Stomach (tissue), 9 donors: ENCODE data around the gene ADD1. TPM values are rescaled to one million over a fixed set of nuclear protein-coding genes. Genes with fewer than 3 reads are reported as not detected.

Experiments
- DNase-seq, 2 donors: peaks; one replicate each; pipeline versions ENCODE4 v3.0.0 to v3.0.0-alpha.2; 2013 to 2019
- H3K27ac ChIP-seq, 5 donors: fragments of 200-600 bp in 4 of 5; sonication (generic) in 4 of 5; one replicate each; pipeline ENCODE4 v1.5.1; 2013 to 2019; ENCODE audit warnings: mild to moderate bottlenecking in 1 of 5, moderate library complexity in 1 of 5
- H3K27me3 ChIP-seq, 3 donors: fragments of 200-600 bp; sonication (generic); one replicate each; pipeline ENCODE4 v1.5.1; 2017 to 2019; ENCODE audit warnings: mixed run types in 1 of 3
- H3K36me3 ChIP-seq, 4 donors: fragments of 200-600 bp; sonication (generic); 1 replicate in 3 of 4; 2 replicates in 1 of 4; pipeline ENCODE4 v1.5.1; 2016 to 2019
- H3K4me1 ChIP-seq, 4 donors: fragments of 200-600 bp; sonication (generic); one replicate each; pipeline ENCODE4 v1.5.1; 2016 to 2019
- H3K4me3 ChIP-seq, 4 donors: fragments of 200-600 bp; sonication (generic) in 3 of 4; one replicate each; pipeline ENCODE4 v1.5.1; 2016 to 2019; ENCODE audit warnings: mild to moderate bottlenecking in 1 of 4
- H3K9me3 ChIP-seq, 4 donors: fragments of 200-600 bp; sonication (generic); one replicate each; pipeline ENCODE4 v1.5.1; 2016 to 2019
- EP300 ChIP-seq: sonication (generic); formaldehyde crosslinking; IDR thresholded peaks from one replicate; pipeline ENCODE4 v1.6.1; 2017; ENCODE audit warnings: antibody characterized with exemption
- POLR2A ChIP-seq, 4 donors: fragments of 450-650 bp; IDR thresholded peaks; one replicate each; pipeline ENCODE4 v1.6.1; 2016; ENCODE audit warnings: antibody characterized with exemption in 4 of 4, control low read depth in 2 of 4, mild to moderate bottlenecking in 1 of 4, moderate library complexity in 1 of 4
- POLR2AphosphoS5 ChIP-seq, 3 donors: sonication (generic); formaldehyde crosslinking; IDR thresholded peaks; one replicate each; pipeline ENCODE4 v1.6.1; 2016; ENCODE audit warnings: antibody characterized with exemption in 3 of 3
- WGBS, 5 donors: extraction: QIAGEN DNeasy Blood & Tissue Kit in 3 of 5; methylation state at CpG; one replicate each; pipeline versions ENCODE4 v1.1.5 to v1.1.7; 2013 to 2018; 5-methylcytosine and 5-hydroxymethylcytosine counted together
- intact Hi-C: fragments of 100-400 bp; cut with DNase I; formaldehyde crosslinking; loops from one replicate; pipeline ENCODE4 v1.15.1; 2023; ENCODE audit warnings: low total_unique reads
- polyA plus RNA-seq, 3 donors: library from polyadenylated mRNA; stranded (reverse); fragments of 200-250 nt; gene quantifications; one replicate each; pipeline ENCODE4 v1.2.3, GENCODE V29; 2013
- total RNA-seq, 5 donors: library from RNA; depleted of rRNA; stranded (reverse); fragments of >200 nt; gene quantifications; one replicate each; pipeline versions ENCODE4 v1.1.0 to v1.2.3, GENCODE V29; 2014 to 2016
- TF ChIP-seq, protein P1 (sequence below), 7 experiments: fragments of 450-650 bp in 4 of 7; fragments of 200-600 bp in 3 of 7; sonication (generic) in 3 of 7; IDR thresholded peaks; one replicate each; pipeline ENCODE4 v1.5.1; 2016 to 2019; ENCODE audit warnings: antibody characterized with exemption in 7 of 7, control low read depth in 2 of 7, mild to moderate bottlenecking in 1 of 7
- donor health status: healthy with polysubstance abuse.
- donor health status: Bipolar disorder and iron deficiency.
- donor health status: healthy.

ADD1 gene
- total and polyA plus RNA-seq, 8 donors: 103 to 1,174 (median 207) TPM

- WGBS, 5 donors: 13 to 46% (median 28%) methylated on average over 10 to 21 of the region's 21 CpGs
- H3K4me3 ChIP-seq: peak overlapping the region; percentile 40 to 60 (median 44)
- H3K27me3 ChIP-seq: no peaks in the 10 kb centered on the region
- TF ChIP-seq POLR2AphosphoS5 (IDR thresholded peaks at IDR 0.05): peak; percentile 20 to 82 (median 54)
- TF ChIP-seq EP300: no peak
- peaks cover 37 to 95% (median 76%) of the 10 kb centered on the region in 4 donors for H3K4me1 ChIP-seq
- H3K27ac ChIP-seq: peak overlapping the region; percentile 79 to 91 (median 80)
- peak; percentile 82 to 84 for DNase-seq
- H3K9me3 ChIP-seq: no peaks in the 10 kb centered on the region
- H3K36me3 ChIP-seq: peaks cover 0 to 19% (median 10%) of the 10 kb centered on the region in 4 donors
- intact Hi-C loops: no loop called here
Observed at GRCh38 chr4:2811830-2812611, 31.6 kb upstream of the ADD1 start.

DNA sequence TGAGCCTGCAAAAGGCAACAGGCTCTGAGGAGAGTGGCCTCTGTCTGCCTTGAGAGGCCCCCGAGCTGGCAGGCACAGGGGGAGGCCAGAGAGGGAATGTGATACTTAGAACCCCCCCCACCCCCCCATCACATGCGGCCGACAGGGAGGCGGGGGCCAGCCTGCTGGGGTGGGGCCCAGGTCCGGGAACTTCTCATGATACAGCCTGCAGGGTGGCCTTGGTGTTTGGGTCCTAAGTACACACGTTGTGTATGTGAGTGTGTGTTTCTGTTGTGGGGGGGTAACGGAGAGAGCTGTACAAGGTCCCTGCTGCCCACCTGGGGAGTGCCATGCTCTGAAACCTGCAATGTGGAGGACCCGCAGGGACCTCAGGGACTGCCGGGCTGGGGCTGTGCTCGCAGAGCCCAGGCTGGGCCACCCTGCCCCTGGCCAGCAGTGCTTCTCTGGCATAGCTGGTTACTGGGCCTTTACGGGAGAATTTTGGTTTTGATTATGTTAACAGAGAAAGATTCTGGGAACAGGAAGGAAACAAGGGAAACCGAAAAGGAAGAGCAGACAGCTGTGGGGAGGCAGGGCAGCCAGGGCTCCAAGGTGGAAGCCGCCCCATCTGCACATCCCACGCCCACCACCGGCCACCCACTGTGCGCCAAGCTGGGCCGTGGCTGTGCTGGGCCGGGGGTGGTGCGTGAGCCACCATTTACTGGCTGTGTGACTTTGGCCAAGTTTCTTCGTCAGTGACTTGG lies 30.9 kb upstream of the ADD1 start:
- H3K4me3 ChIP-seq: peak overlapping the region; percentile 40 to 60 (median 44)
- H3K36me3 ChIP-seq: peaks cover 0 to 19% (median 10%) of the 10 kb centered on the region in 4 donors
- intact Hi-C loops: no loop called here

DNA sequence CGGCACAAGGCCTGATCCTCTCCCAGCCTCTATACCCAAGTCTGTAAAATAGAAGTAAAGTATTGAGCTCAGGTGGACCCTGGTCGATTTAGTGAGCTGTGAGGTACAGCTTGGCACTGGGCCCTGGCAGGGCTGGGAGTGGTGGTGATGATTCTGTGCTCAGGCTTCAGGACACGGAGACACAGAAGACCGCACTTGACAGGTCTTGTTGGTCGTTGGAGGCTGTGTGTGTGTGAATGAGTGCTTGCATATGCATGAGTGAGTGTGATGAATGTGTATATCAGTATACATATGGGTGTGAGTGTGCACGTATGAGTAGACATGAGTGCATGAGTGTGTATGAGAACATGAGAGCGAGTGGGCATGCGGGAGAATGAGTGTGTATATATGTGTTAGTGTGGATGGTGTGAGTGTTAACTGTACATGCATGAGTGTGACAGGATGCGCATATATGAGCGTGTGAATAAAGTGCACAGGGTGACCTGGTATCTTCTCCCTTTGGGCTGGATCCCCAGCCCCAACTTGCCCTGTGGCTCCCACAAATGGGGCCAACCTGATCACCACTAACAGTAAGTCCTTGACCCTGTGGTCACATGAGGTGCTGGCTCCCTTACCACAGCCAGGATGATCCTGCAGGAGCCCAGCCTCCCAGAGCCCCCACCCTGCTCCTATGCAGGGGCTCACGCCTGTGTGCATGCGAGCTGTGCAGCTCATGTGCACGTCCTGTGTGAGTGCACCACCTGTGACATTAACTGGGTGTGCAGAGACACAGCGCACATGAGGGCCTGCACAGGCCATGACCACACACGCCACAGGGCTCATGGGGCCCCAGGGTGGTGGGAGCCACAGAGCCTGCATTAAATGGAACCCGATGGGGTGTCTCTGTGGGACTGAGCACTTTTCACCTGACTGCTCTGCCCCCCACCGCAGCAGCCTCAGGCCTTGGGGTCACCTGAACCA lies 29.9 kb upstream of the ADD1 start:
- intact Hi-C loops: no loop called here
- WGBS, 5 donors: 74 to 84% (median 77%) methylated on average over 14 to 17 of the region's 17 CpGs

More for the DNA sequence above, 30.9 kb upstream of the ADD1 start:
- peak overlapping the region; percentile 79 to 91 (median 80) for H3K27ac ChIP-seq
- no peak for DNase-seq
- WGBS, 5 donors: 21 to 42% (median 29%) methylated on average over 16 to 20 of the region's 20 CpGs
- no peaks in the 10 kb centered on the region for H3K9me3 ChIP-seq
- H3K4me1 ChIP-seq: peaks cover 34 to 95% (median 76%) of the 10 kb centered on the region in 4 donors
- no peaks in the 10 kb centered on the region for H3K27me3 ChIP-seq
- TF ChIP-seq EP300: no peak

GRCh38 chr4:2814627-2815270 lies 28.9 kb upstream of the ADD1 start:
- H3K4me1 ChIP-seq: peaks cover 42 to 96% (median 79%) of the 10 kb centered on the region in 4 donors
- peaks cover 0 to 19% (median 10%) of the 10 kb centered on the region in 4 donors for H3K36me3 ChIP-seq
- H3K27me3 ChIP-seq: no peaks in the 10 kb centered on the region
- TF ChIP-seq, protein P1, sequence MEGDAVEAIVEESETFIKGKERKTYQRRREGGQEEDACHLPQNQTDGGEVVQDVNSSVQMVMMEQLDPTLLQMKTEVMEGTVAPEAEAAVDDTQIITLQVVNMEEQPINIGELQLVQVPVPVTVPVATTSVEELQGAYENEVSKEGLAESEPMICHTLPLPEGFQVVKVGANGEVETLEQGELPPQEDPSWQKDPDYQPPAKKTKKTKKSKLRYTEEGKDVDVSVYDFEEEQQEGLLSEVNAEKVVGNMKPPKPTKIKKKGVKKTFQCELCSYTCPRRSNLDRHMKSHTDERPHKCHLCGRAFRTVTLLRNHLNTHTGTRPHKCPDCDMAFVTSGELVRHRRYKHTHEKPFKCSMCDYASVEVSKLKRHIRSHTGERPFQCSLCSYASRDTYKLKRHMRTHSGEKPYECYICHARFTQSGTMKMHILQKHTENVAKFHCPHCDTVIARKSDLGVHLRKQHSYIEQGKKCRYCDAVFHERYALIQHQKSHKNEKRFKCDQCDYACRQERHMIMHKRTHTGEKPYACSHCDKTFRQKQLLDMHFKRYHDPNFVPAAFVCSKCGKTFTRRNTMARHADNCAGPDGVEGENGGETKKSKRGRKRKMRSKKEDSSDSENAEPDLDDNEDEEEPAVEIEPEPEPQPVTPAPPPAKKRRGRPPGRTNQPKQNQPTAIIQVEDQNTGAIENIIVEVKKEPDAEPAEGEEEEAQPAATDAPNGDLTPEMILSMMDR (IDR thresholded peaks at IDR 0.05): no peak
- TF ChIP-seq POLR2AphosphoS5 (IDR thresholded peaks at IDR 0.05) (no peak), POLR2A (IDR thresholded peaks at IDR 0.05) (no peak), EP300 (no peak)
- intact Hi-C loops: no loop called here
- 76 to 95% (median 77%) methylated on average over 7 of the region's 7 CpGs for WGBS, 5 donors
- no peaks in the 10 kb centered on the region for H3K9me3 ChIP-seq
- peak overlapping the region in 1 of 5 donors; percentile 40 for H3K27ac ChIP-seq
- DNase-seq: no peak
- no peak overlapping the region for H3K4me3 ChIP-seq

More for the DNA sequence above, 29.9 kb upstream of the ADD1 start:
- TF ChIP-seq, protein P1 (IDR thresholded peaks at IDR 0.05): no peak
- TF ChIP-seq EP300 (no peak), POLR2A (IDR thresholded peaks at IDR 0.05) (no peak), POLR2AphosphoS5 (IDR thresholded peaks at IDR 0.05) (no peak)
- peak overlapping the region in 4 of 5 donors; percentile 79 to 91 (median 82) for H3K27ac ChIP-seq
- H3K9me3 ChIP-seq: no peaks in the 10 kb centered on the region
- H3K27me3 ChIP-seq: no peaks in the 10 kb centered on the region
- peaks cover 0 to 19% (median 10%) of the 10 kb centered on the region in 4 donors for H3K36me3 ChIP-seq
- DNase-seq: no peak
- H3K4me1 ChIP-seq: peaks cover 35 to 93% (median 77%) of the 10 kb centered on the region in 4 donors
- peak overlapping the region; percentile 40 to 60 (median 44) for H3K4me3 ChIP-seq
